Glutamatergic neuron (in vitro differentiated cells): ENCODE results near the gene CCL3. TPM values are rescaled to one million over a fixed set of nuclear protein-coding genes. Genes with fewer than 3 reads are reported as not detected.
"Not testable (repeated sequence)": the region's sequence is repeated elsewhere in the genome, so short reads cannot be mapped to it uniquely, and the experiment has no call there.

Experiments used
- DNase-seq: peaks from one replicate; pipeline ENCODE4 v3.0.0; 2022
- H3K27ac Mint-ChIP-seq: one replicate; pipeline ENCODE4 v1.8.0; 2020; ENCODE audit warnings: mild to moderate bottlenecking, mixed read lengths, inconsistent platforms; ENCODE audit not compliant: unreplicated experiment
- H3K27me3 Mint-ChIP-seq: one replicate; pipeline ENCODE4 v1.8.0; 2020; ENCODE audit warnings: mild to moderate bottlenecking, moderate library complexity, mixed read lengths, inconsistent platforms; ENCODE audit not compliant: unreplicated experiment
- H3K36me3 Mint-ChIP-seq: one replicate; pipeline ENCODE4 v1.8.0; 2020; ENCODE audit warnings: mild to moderate bottlenecking, mixed read lengths, inconsistent platforms; ENCODE audit not compliant: unreplicated experiment
- H3K4me1 Mint-ChIP-seq: one replicate; pipeline ENCODE4 v1.8.0; 2020; ENCODE audit warnings: mild to moderate bottlenecking, low read depth, mixed read lengths, inconsistent platforms; ENCODE audit not compliant: unreplicated experiment
- H3K4me3 Mint-ChIP-seq: one replicate; pipeline ENCODE4 v1.8.0; 2020; ENCODE audit warnings: mild to moderate bottlenecking, mixed read lengths, inconsistent platforms; ENCODE audit not compliant: unreplicated experiment
- H3K9me3 Mint-ChIP-seq: one replicate; pipeline ENCODE4 v1.8.0; 2020; ENCODE audit warnings: mild to moderate bottlenecking, moderate library complexity, mixed read lengths, inconsistent platforms; ENCODE audit not compliant: unreplicated experiment
- total RNA-seq: library from RNA; stranded (reverse); fragmentation: NEBNext Ultra II Directional; extraction: Animal tissue kit (Norgen Biotek cat#: 25700); gene quantifications from one replicate; pipeline ENCODE4 v1.2.1, GENCODE V29; 2021; ENCODE audit not compliant: unreplicated experiment
- TF ChIP-seq, protein P1 (sequence below): fragments of 200-600 bp; sonication (generic); IDR thresholded peaks from one replicate; pipeline ENCODE4 v1.5.0; 2021; ENCODE audit not compliant: partially characterized antibody, unreplicated experiment

The CCL3 gene
- total RNA-seq, 1 donor from 2014 or later, result not detected

DNA sequence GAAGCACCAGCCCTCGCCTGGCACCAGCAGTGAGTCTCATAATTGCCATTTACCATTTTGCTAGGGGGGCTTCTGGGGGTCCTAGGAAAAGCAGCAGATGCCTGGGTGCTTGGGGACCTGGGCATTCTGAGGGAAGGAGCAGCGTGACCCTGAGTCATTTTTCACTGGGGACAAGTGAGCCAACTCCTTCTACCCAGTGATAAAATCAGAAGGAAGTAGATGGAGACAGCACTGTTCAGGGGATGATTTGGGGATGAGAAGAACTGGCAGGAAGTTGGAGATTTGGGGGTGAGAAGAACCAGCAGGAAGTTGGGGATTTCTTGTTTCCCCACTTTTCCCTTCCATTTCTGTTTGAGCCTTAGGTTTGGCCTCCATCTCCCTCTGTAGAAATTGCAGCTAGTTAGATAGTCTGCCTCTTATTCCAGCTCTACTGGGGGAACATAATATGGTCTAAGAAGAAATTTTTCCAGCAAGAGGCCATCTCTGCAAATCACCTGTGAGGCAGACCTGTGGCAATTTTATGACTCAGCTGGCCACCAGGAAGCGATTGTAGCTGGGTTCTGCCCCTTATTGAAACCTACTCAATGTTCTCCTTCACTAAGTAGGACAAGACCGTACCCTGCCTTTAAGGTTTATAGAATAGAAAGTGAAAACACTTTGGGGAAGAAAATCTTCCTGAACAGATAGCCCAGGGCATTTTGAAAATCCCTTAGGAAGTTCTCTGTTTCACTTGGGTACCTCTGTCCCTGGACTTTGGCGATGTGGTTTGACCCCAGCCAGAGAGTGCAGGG, 8.1 kb downstream of the CCL3 start:
- H3K4me3 Mint-ChIP-seq, H3K36me3 Mint-ChIP-seq, H3K27ac Mint-ChIP-seq, DNase-seq, H3K4me1 Mint-ChIP-seq, H3K27me3 Mint-ChIP-seq, H3K9me3 Mint-ChIP-seq: not testable (repeated sequence)

DNA sequence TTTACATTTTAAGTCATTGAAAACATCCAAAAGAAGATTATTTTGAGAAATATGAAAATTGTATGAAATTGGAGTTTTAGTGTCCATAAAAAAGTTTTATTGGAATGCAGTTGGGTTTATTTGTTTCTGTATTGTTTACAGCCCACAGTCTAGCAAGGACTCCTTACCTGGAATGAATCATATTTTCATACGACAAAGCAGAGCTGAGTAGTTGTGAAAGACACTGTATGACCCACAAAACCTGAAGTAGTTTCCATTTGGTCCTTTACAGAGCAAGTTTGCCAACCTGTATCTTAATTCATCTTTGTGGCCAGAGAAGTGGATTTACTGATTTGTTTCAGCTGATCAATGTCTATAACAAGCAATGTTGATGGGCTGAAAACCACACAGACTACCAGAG, 15.6 kb downstream of the CCL3 start:
- H3K4me3 Mint-ChIP-seq, result no peak overlapping the region
- TF ChIP-seq, protein P1, sequence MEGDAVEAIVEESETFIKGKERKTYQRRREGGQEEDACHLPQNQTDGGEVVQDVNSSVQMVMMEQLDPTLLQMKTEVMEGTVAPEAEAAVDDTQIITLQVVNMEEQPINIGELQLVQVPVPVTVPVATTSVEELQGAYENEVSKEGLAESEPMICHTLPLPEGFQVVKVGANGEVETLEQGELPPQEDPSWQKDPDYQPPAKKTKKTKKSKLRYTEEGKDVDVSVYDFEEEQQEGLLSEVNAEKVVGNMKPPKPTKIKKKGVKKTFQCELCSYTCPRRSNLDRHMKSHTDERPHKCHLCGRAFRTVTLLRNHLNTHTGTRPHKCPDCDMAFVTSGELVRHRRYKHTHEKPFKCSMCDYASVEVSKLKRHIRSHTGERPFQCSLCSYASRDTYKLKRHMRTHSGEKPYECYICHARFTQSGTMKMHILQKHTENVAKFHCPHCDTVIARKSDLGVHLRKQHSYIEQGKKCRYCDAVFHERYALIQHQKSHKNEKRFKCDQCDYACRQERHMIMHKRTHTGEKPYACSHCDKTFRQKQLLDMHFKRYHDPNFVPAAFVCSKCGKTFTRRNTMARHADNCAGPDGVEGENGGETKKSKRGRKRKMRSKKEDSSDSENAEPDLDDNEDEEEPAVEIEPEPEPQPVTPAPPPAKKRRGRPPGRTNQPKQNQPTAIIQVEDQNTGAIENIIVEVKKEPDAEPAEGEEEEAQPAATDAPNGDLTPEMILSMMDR, result no peak
- no peaks in the 10 kb centered on the region for H3K4me1 Mint-ChIP-seq
- peaks cover 2% of the 10 kb centered on the region for H3K27me3 Mint-ChIP-seq
- H3K9me3 Mint-ChIP-seq, result no peaks in the 10 kb centered on the region
- no peak overlapping the region for H3K27ac Mint-ChIP-seq
- no peaks in the 10 kb centered on the region for H3K36me3 Mint-ChIP-seq
- DNase-seq, result no peak

DNA sequence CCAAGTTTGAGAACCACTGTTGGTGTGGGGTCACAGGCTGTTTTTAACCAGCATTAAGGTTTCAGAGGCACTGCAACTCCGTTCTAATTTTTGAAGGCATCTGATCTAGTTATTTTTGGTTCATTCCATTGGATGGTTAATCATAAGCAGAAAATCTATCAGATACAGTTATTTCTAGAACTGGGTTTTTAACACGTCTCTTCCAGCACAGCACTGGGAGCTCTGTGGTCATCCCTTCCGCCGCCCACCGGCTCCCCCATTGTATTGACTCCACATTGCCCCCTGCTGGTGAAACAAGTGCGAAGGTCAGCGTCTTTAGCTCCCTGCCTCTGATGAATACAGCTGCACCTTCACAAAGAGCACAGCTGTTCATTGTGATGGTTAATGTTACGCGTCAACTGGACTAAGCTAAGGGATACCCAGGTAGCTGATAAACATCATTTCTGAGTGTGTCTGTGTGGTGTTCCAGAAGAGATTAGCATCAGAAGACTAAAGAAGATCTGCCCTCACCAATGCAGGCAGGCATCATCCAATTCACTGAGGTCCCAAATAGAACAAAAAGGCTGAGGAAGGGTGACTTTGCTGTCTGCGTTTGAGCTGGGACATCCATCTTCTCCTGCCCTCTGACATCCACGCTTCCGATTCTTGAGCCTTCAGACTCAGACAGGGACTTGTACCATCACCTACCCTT, 17.4 kb downstream of the CCL3 start:
- TF ChIP-seq, protein P1, result peak; percentile 82
- Mint-ChIP-seq H3K4me3 (no peak overlapping the region), H3K36me3 (no peaks in the 10 kb centered on the region), H3K4me1 (no peaks in the 10 kb centered on the region), H3K27ac (no peak overlapping the region), H3K27me3 (peaks cover 2% of the 10 kb centered on the region), H3K9me3 (no peaks in the 10 kb centered on the region)
- DNase-seq, result peak; percentile 66

DNA sequence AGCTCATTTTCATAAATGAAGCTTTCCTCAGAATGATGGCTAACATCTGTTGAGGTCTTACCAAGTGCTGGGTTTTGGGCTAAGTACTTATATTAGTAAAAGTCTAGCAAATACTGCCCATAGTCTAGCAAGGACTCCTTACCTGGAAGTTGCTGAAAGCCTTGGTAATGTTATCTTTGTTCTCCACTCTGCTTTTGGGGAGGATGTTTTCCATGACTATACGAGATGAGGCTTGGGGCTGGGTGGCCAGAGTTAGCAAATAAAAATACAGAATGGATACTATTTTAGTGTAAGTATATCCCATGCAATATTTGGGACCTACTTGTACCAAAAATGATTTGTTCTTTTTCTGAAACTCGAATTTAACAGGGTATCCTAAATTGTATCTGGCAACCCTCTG, 18.2 kb downstream of the CCL3 start:
- TF ChIP-seq, protein P1, result no peak
- peaks cover 2% of the 10 kb centered on the region for H3K27me3 Mint-ChIP-seq
- H3K27ac Mint-ChIP-seq, result no peak overlapping the region
- no peak overlapping the region for H3K4me3 Mint-ChIP-seq
- no peak for DNase-seq
- no peaks in the 10 kb centered on the region for H3K4me1 Mint-ChIP-seq
- H3K9me3 Mint-ChIP-seq, result no peaks in the 10 kb centered on the region
- no peaks in the 10 kb centered on the region for H3K36me3 Mint-ChIP-seq

DNA sequence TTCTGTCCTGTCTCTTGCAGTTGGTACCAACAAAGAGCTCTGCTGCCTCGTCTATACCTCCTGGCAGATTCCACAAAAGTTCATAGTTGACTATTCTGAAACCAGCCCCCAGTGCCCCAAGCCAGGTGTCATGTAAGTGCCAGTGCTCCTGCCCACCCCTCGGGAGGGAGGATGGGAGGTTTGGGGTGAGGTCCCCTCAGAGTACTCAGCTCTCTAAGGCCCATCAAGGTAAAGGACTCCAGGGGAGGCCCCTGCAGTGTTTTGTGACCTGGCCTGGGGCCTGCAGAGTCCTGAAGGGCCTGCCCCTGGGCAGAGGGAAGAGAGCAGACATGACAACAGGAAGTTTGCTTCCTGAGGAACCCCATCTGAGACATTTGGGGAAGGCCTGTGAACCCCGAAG, 19.5 kb downstream of the CCL3 start:
- Mint-ChIP-seq H3K27ac (no peak overlapping the region), H3K27me3 (no peaks in the 10 kb centered on the region), H3K4me3 (no peak overlapping the region), H3K9me3 (peaks cover 2% of the 10 kb centered on the region), H3K4me1 (no peaks in the 10 kb centered on the region), H3K36me3 (peaks cover 4% of the 10 kb centered on the region)
- TF ChIP-seq, protein P1, result no peak
- no peak for DNase-seq
